HG03280 (cell line): ENCODE results near the gene DHRS12.

Experiments
- ATAC-seq: cut with Tn5 transposase; IDR thresholded peaks from one replicate; pipeline ENCODE4 v1.9.1; 2021; ENCODE audit warnings: mild to moderate bottlenecking, moderate library complexity; ENCODE audit not compliant: unreplicated experiment

DHRS12 gene

GRCh38 chr13:51811920-51812451, 8.0 kb upstream of the DHRS12 start:
- no peak for ATAC-seq

GRCh38 chr13:51811046-51811445, 7.1 kb upstream of the DHRS12 start:
- ATAC-seq, result no peak

GRCh38 chr13:51808811-51809210, 4.8 kb upstream of the DHRS12 start:
- no peak for ATAC-seq

- ATAC-seq, result no peak
Measured at GRCh38 chr13:51807041-51807440, 3.1 kb upstream of the DHRS12 start.

GRCh38 chr13:51806566-51806965, 2.6 kb upstream of the DHRS12 start:
- ATAC-seq, result no peak

- ATAC-seq, result no peak
Measured at GRCh38 chr13:51805925-51806324, 2.0 kb upstream of the DHRS12 start.

- no peak for ATAC-seq
Measured at GRCh38 chr13:51805313-51805712, 1.4 kb upstream of the DHRS12 start.

GRCh38 chr13:51804295-51805172, 571 bp upstream of the DHRS12 start:
- ATAC-seq, result peak; percentile 1

GRCh38 chr13:51802631-51803418, 1.1 kb downstream of the DHRS12 start:
- no peak for ATAC-seq

GRCh38 chr13:51801631-51802099, 2.3 kb downstream of the DHRS12 start:
- no peak for ATAC-seq

GRCh38 chr13:51800486-51800885, 3.5 kb downstream of the DHRS12 start:
- ATAC-seq, result no peak

- ATAC-seq, result no peak
Measured at GRCh38 chr13:51799261-51799660, 4.7 kb downstream of the DHRS12 start.

- ATAC-seq, result peak; percentile 49
Measured at GRCh38 chr13:51797664-51798488, 6.1 kb downstream of the DHRS12 start.

- no peak for ATAC-seq
Measured at GRCh38 chr13:51796546-51796945, 7.4 kb downstream of the DHRS12 start.

- no peak for ATAC-seq
Measured at GRCh38 chr13:51795419-51795818, 8.5 kb downstream of the DHRS12 start.

GRCh38 chr13:51794964-51795363, 9.0 kb downstream of the DHRS12 start:
- no peak for ATAC-seq

GRCh38 chr13:51793570-51794271, 10.2 kb downstream of the DHRS12 start:
- ATAC-seq, result peak; percentile 42

- ATAC-seq, result no peak
Measured at GRCh38 chr13:51786425-51787265, 17.3 kb downstream of the DHRS12 start.

- no peak for ATAC-seq
Measured at GRCh38 chr13:51785712-51786424, 18.1 kb downstream of the DHRS12 start.
